ENCODE data around the gene CACNA1D.

CACNA1D gene

GRCh38 chr3:53534216-53534615 lies 39.8 kb downstream of the CACNA1D start:
- no peaks in the 10 kb centered on the region for H3K27me3 ChIP-seq (ENCODE audit: control insufficient read depth, insufficient read depth, low read length)
- no peaks in the 10 kb centered on the region for H3K36me3 ChIP-seq (ENCODE audit: control insufficient read depth, insufficient read depth, low read length)

GRCh38 chr3:53534676-53535400 lies 40.4 kb downstream of the CACNA1D start:
- no peaks in the 10 kb centered on the region for H3K27me3 ChIP-seq (ENCODE audit: control insufficient read depth, insufficient read depth, low read length)
- no peak overlapping the region for H3K4me3 ChIP-seq (ENCODE audit: low read depth, low read length)
- no peaks in the 10 kb centered on the region for H3K36me3 ChIP-seq (ENCODE audit: control insufficient read depth, insufficient read depth, low read length)
- peaks cover 10% of the 10 kb centered on the region for H3K4me1 ChIP-seq (ENCODE audit: control insufficient read depth, insufficient read depth, low read length)
- no peak overlapping the region for H3K9ac ChIP-seq (ENCODE audit: low read depth, low read length)
- H3K9me3 ChIP-seq (ENCODE audit: control insufficient read depth, insufficient read depth, low read length): no peaks in the 10 kb centered on the region

More at GRCh38 chr3:53534216-53534615, 39.8 kb downstream of the CACNA1D start:
- Histone ChIP-seq H3K9ac (ENCODE audit: low read depth, low read length) (no peak overlapping the region), H3K9me3 (ENCODE audit: control insufficient read depth, insufficient read depth, low read length) (no peaks in the 10 kb centered on the region), H3K4me1 (ENCODE audit: control insufficient read depth, insufficient read depth, low read length) (peaks cover 10% of the 10 kb centered on the region), H3K4me3 (ENCODE audit: low read depth, low read length) (no peak overlapping the region)

GRCh38 chr3:53536282-53536681 lies 41.9 kb downstream of the CACNA1D start:
- Histone ChIP-seq H3K9me3 (ENCODE audit: control insufficient read depth, insufficient read depth, low read length) (no peaks in the 10 kb centered on the region), H3K27me3 (ENCODE audit: control insufficient read depth, insufficient read depth, low read length) (no peaks in the 10 kb centered on the region), H3K4me1 (ENCODE audit: control insufficient read depth, insufficient read depth, low read length) (peaks cover 10% of the 10 kb centered on the region), H3K4me3 (ENCODE audit: low read depth, low read length) (no peak overlapping the region), H3K9ac (ENCODE audit: low read depth, low read length) (no peak overlapping the region), H3K36me3 (ENCODE audit: control insufficient read depth, insufficient read depth, low read length) (no peaks in the 10 kb centered on the region)

- Histone ChIP-seq H3K27me3 (ENCODE audit: control insufficient read depth, insufficient read depth, low read length) (no peaks in the 10 kb centered on the region), H3K4me1 (ENCODE audit: control insufficient read depth, insufficient read depth, low read length) (no peaks in the 10 kb centered on the region), H3K4me3 (ENCODE audit: low read depth, low read length) (no peak overlapping the region), H3K9ac (ENCODE audit: low read depth, low read length) (no peak overlapping the region), H3K9me3 (ENCODE audit: control insufficient read depth, insufficient read depth, low read length) (no peaks in the 10 kb centered on the region), H3K36me3 (ENCODE audit: control insufficient read depth, insufficient read depth, low read length) (no peaks in the 10 kb centered on the region)
Measured at GRCh38 chr3:53544357-53544756, 49.9 kb downstream of the CACNA1D start.

GRCh38 chr3:53545310-53545995 lies 51.0 kb downstream of the CACNA1D start:
- no peaks in the 10 kb centered on the region for H3K27me3 ChIP-seq (ENCODE audit: control insufficient read depth, insufficient read depth, low read length)
- no peaks in the 10 kb centered on the region for H3K9me3 ChIP-seq (ENCODE audit: control insufficient read depth, insufficient read depth, low read length)
- no peaks in the 10 kb centered on the region for H3K36me3 ChIP-seq (ENCODE audit: control insufficient read depth, insufficient read depth, low read length)
- H3K4me1 ChIP-seq (ENCODE audit: control insufficient read depth, insufficient read depth, low read length): no peaks in the 10 kb centered on the region
- H3K9ac ChIP-seq (ENCODE audit: low read depth, low read length): no peak overlapping the region
- H3K4me3 ChIP-seq (ENCODE audit: low read depth, low read length): no peak overlapping the region

GRCh38 chr3:53545996-53546359 lies 51.6 kb downstream of the CACNA1D start:
- no peak overlapping the region for H3K9ac ChIP-seq (ENCODE audit: low read depth, low read length)
- no peaks in the 10 kb centered on the region for H3K36me3 ChIP-seq (ENCODE audit: control insufficient read depth, insufficient read depth, low read length)
- H3K9me3 ChIP-seq (ENCODE audit: control insufficient read depth, insufficient read depth, low read length): no peaks in the 10 kb centered on the region
- H3K27me3 ChIP-seq (ENCODE audit: control insufficient read depth, insufficient read depth, low read length): no peaks in the 10 kb centered on the region
- no peak overlapping the region for H3K4me3 ChIP-seq (ENCODE audit: low read depth, low read length)
- no peaks in the 10 kb centered on the region for H3K4me1 ChIP-seq (ENCODE audit: control insufficient read depth, insufficient read depth, low read length)

GRCh38 chr3:53547327-53547726 lies 52.9 kb downstream of the CACNA1D start:
- Histone ChIP-seq H3K9me3 (ENCODE audit: control insufficient read depth, insufficient read depth, low read length) (no peaks in the 10 kb centered on the region), H3K27me3 (ENCODE audit: control insufficient read depth, insufficient read depth, low read length) (no peaks in the 10 kb centered on the region), H3K4me3 (ENCODE audit: low read depth, low read length) (no peak overlapping the region), H3K36me3 (ENCODE audit: control insufficient read depth, insufficient read depth, low read length) (no peaks in the 10 kb centered on the region), H3K9ac (ENCODE audit: low read depth, low read length) (no peak overlapping the region), H3K4me1 (ENCODE audit: control insufficient read depth, insufficient read depth, low read length) (no peaks in the 10 kb centered on the region)

GRCh38 chr3:53550005-53550620 lies 55.7 kb downstream of the CACNA1D start:
- no peaks in the 10 kb centered on the region for H3K27me3 ChIP-seq (ENCODE audit: control insufficient read depth, insufficient read depth, low read length)
- no peaks in the 10 kb centered on the region for H3K4me1 ChIP-seq (ENCODE audit: control insufficient read depth, insufficient read depth, low read length)
- H3K9me3 ChIP-seq (ENCODE audit: control insufficient read depth, insufficient read depth, low read length): no peaks in the 10 kb centered on the region
- no peak overlapping the region for H3K9ac ChIP-seq (ENCODE audit: low read depth, low read length)
- no peaks in the 10 kb centered on the region for H3K36me3 ChIP-seq (ENCODE audit: control insufficient read depth, insufficient read depth, low read length)
- H3K4me3 ChIP-seq (ENCODE audit: low read depth, low read length): no peak overlapping the region

GRCh38 chr3:53551324-53551723 lies 56.9 kb downstream of the CACNA1D start:
- Histone ChIP-seq H3K4me1 (ENCODE audit: control insufficient read depth, insufficient read depth, low read length) (no peaks in the 10 kb centered on the region), H3K4me3 (ENCODE audit: low read depth, low read length) (no peak overlapping the region), H3K27me3 (ENCODE audit: control insufficient read depth, insufficient read depth, low read length) (no peaks in the 10 kb centered on the region), H3K9ac (ENCODE audit: low read depth, low read length) (no peak overlapping the region), H3K9me3 (ENCODE audit: control insufficient read depth, insufficient read depth, low read length) (no peaks in the 10 kb centered on the region), H3K36me3 (ENCODE audit: control insufficient read depth, insufficient read depth, low read length) (no peaks in the 10 kb centered on the region)

- H3K4me1 ChIP-seq (ENCODE audit: control insufficient read depth, insufficient read depth, low read length): no peaks in the 10 kb centered on the region
- H3K9ac ChIP-seq (ENCODE audit: low read depth, low read length): no peak overlapping the region
- H3K9me3 ChIP-seq (ENCODE audit: control insufficient read depth, insufficient read depth, low read length): no peaks in the 10 kb centered on the region
- H3K36me3 ChIP-seq (ENCODE audit: control insufficient read depth, insufficient read depth, low read length): no peaks in the 10 kb centered on the region
- H3K27me3 ChIP-seq (ENCODE audit: control insufficient read depth, insufficient read depth, low read length): no peaks in the 10 kb centered on the region
- no peak overlapping the region for H3K4me3 ChIP-seq (ENCODE audit: low read depth, low read length)
Measured at GRCh38 chr3:53552730-53553129, 58.3 kb downstream of the CACNA1D start.

- Histone ChIP-seq H3K27me3 (ENCODE audit: control insufficient read depth, insufficient read depth, low read length) (no peaks in the 10 kb centered on the region), H3K4me1 (ENCODE audit: control insufficient read depth, insufficient read depth, low read length) (no peaks in the 10 kb centered on the region), H3K9me3 (ENCODE audit: control insufficient read depth, insufficient read depth, low read length) (no peaks in the 10 kb centered on the region), H3K4me3 (ENCODE audit: low read depth, low read length) (no peak overlapping the region), H3K9ac (ENCODE audit: low read depth, low read length) (no peak overlapping the region), H3K36me3 (ENCODE audit: control insufficient read depth, insufficient read depth, low read length) (no peaks in the 10 kb centered on the region)
Measured at GRCh38 chr3:53553200-53553599, 58.8 kb downstream of the CACNA1D start.

- no peaks in the 10 kb centered on the region for H3K9me3 ChIP-seq (ENCODE audit: control insufficient read depth, insufficient read depth, low read length)
- no peaks in the 10 kb centered on the region for H3K27me3 ChIP-seq (ENCODE audit: control insufficient read depth, insufficient read depth, low read length)
- H3K36me3 ChIP-seq (ENCODE audit: control insufficient read depth, insufficient read depth, low read length): no peaks in the 10 kb centered on the region
- no peak overlapping the region for H3K4me3 ChIP-seq (ENCODE audit: low read depth, low read length)
- H3K4me1 ChIP-seq (ENCODE audit: control insufficient read depth, insufficient read depth, low read length): no peaks in the 10 kb centered on the region
- no peak overlapping the region for H3K9ac ChIP-seq (ENCODE audit: low read depth, low read length)
Measured at GRCh38 chr3:53554559-53555067, 60.2 kb downstream of the CACNA1D start.
